Naive thymus-derived CD4-positive, alpha-beta T cell (primary cell): ENCODE data around the gene SH3BP5. TPM values are rescaled to one million over a fixed set of nuclear protein-coding genes. Genes with fewer than 3 reads are reported as not detected.

Experiments
- ATAC-seq: fragments of 150-1000 bp; cut with Tn5 transposase; 2 replicates; pipeline ENCODE4 v1.10.0; 2021; ENCODE audit warnings: mild to moderate bottlenecking, moderate library complexity
- CTCF ChIA-PET: fragments of 350-600 bp; sonication (Branson Sonifier 250); formaldehyde crosslinking; loops from one replicate; lab custom pipeline; 2021; ENCODE audit warnings: antibody characterized with exemption; lab: Charles Lee
- POLR2A ChIA-PET: fragments of 350-600 bp; sonication (Branson Sonifier 250); formaldehyde crosslinking; loops from one replicate; lab custom pipeline; 2021; ENCODE audit warnings: antibody characterized with exemption, inconsistent platforms; lab: Charles Lee
- DNase-seq, 9 donors: peaks; one replicate each; pipeline versions ENCODE4 v3.0.0 to v3.0.0-alpha.2; 2020 to 2022; ENCODE audit warnings: mixed read lengths in 1 of 9
- H3K27ac ChIP-seq: one replicate; pipeline ENCODE4 v1.7.0; 2013; ENCODE audit warnings: mild to moderate bottlenecking, low read depth, low read length, moderate library complexity
- H3K27me3 ChIP-seq, 2 donors: one replicate each; pipeline ENCODE4 v1.7.0; 2013; ENCODE audit warnings: low read length in 2 of 2, mild to moderate bottlenecking in 2 of 2, moderate library complexity in 2 of 2; ENCODE audit not compliant: control insufficient read depth in 2 of 2, insufficient read depth in 2 of 2
- H3K36me3 ChIP-seq, 3 experiments: 1 replicate in 2 of 3; 2 replicates in 1 of 3; pipeline ENCODE4 v1.7.0; 2013; ENCODE audit warnings: low read length in 3 of 3, mild to moderate bottlenecking in 3 of 3, moderate library complexity in 1 of 3; ENCODE audit not compliant: insufficient read depth in 3 of 3, control insufficient read depth in 2 of 3
- H3K4me1 ChIP-seq, 2 donors: one replicate each; pipeline ENCODE4 v1.7.0; 2013; ENCODE audit warnings: low read length in 2 of 2, mild to moderate bottlenecking in 2 of 2, moderate library complexity in 1 of 2; ENCODE audit not compliant: control insufficient read depth in 2 of 2, insufficient read depth in 2 of 2
- H3K4me3 ChIP-seq: 2 replicates; pipeline ENCODE4 v1.7.0; 2013; ENCODE audit warnings: mild to moderate bottlenecking, low read length
- H3K9me3 ChIP-seq, 3 experiments: 1 replicate in 2 of 3; 2 replicates in 1 of 3; pipeline ENCODE4 v1.7.0; 2013; ENCODE audit warnings: low read length in 3 of 3; ENCODE audit not compliant: control insufficient read depth in 2 of 3
- H3K27ac Mint-ChIP-seq, 9 donors: one replicate each; pipeline ENCODE4 v1.8.0; 2020 to 2022; ENCODE audit warnings: mixed read lengths in 9 of 9, mild to moderate bottlenecking in 8 of 9, moderate library complexity in 5 of 9, inconsistent platforms in 2 of 9
- H3K27me3 Mint-ChIP-seq, 5 donors: one replicate each; pipeline ENCODE4 v1.8.0; 2021 to 2022; ENCODE audit warnings: mixed read lengths in 5 of 5, mild to moderate bottlenecking in 1 of 5
- H3K36me3 Mint-ChIP-seq, 5 donors: one replicate each; pipeline ENCODE4 v1.8.0; 2020 to 2022; ENCODE audit warnings: mixed read lengths in 5 of 5, mild to moderate bottlenecking in 3 of 5, inconsistent platforms in 1 of 5
- H3K4me1 Mint-ChIP-seq, 7 donors: one replicate each; pipeline ENCODE4 v1.8.0; 2020 to 2022; ENCODE audit warnings: mixed read lengths in 7 of 7, mild to moderate bottlenecking in 3 of 7, inconsistent platforms in 1 of 7
- H3K4me3 Mint-ChIP-seq, 10 donors: one replicate each; pipeline ENCODE4 v1.8.0; 2020 to 2022; ENCODE audit warnings: mild to moderate bottlenecking in 10 of 10, mixed read lengths in 10 of 10, moderate library complexity in 6 of 10, inconsistent platforms in 2 of 10
- H3K9me3 Mint-ChIP-seq, 11 donors: one replicate each; pipeline ENCODE4 v1.8.0; 2020 to 2022; ENCODE audit warnings: mixed read lengths in 11 of 11, mild to moderate bottlenecking in 4 of 11, inconsistent platforms in 1 of 11, moderate library complexity in 1 of 11
- intact Hi-C, 2 donors: fragments of 100-400 bp; cut with micrococcal nuclease; formaldehyde crosslinking; loops; one replicate each; pipeline ENCODE4 v1.15.1; 2023
- polyA plus RNA-seq, 2 donors: library from polyadenylated mRNA; unstranded; fragments of 300-500 nt; fragmentation: Illumina TruSeq; gene quantifications; one replicate each; pipeline ENCODE4 v1.2.3, GENCODE V29; 2021
- total RNA-seq, 6 experiments: library from RNA in 5 of 6; stranded (reverse) in 5 of 6; gene quantifications; 1 replicate in 5 of 6; 2 replicates in 1 of 6; pipeline ENCODE4 v1.2.3 and lab custom pipeline; 2021 to 2026

Gene SH3BP5
- total and polyA plus RNA-seq, 7 experiments from 2014 or later, result 18.5 to 64.7 (median 39.5) TPM

DNA sequence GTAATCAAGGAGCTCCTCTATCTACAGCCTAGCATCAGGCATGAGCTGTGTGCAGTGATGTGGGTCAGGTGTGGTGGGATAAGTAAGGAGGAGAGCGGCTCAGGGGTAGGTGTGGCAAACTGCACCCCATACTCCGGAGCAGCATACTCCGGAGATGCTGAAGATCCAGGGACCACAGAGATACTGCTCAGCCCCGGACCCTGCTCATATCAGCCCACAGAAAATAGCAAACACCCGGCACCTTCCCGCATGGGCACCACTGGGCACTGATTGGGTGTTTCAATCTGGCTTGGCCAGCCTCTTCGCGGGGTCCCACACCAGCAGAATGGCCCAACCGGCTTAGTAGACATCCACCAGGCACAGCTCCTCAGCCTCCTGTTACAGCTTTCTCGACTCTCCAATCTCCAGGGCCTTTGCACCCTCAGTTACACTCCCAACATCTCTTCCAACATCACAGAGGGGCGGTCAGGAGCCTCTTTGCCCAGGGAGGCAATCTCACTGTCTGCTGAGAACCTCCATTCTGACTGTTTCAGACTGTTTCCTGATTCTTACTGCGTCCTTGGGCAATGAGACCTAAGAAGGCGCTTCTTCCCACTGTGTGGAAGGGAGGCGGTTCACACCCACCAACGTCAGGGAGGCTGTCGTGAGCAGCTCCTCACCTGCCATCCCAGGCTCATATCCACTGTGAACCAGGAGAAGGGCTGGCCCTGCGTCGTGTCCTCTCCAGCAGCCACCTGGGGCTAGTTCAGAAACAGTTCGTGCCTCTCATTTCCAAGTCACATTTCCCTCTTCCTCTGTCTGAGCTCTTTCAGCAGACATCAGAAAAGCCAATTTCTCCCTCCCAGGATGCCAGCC lies 66.5 kb downstream of the SH3BP5 start:
- H3K4me1 Mint-ChIP-seq, result peaks cover 34 to 78% (median 60%) of the 10 kb centered on the region in 7 donors
- intact Hi-C loops, result no loop called here
- no peaks in the 10 kb centered on the region for H3K9me3 Mint-ChIP-seq
- ATAC-seq, result no peak
- no peaks in the 10 kb centered on the region for H3K9me3 ChIP-seq
- H3K36me3 Mint-ChIP-seq, result peaks cover 0 to 22% (median 9%) of the 10 kb centered on the region in 5 donors
- H3K4me3 ChIP-seq, result no peak overlapping the region
- H3K4me3 Mint-ChIP-seq, result peak overlapping the region in 2 of 10 donors; percentile 24 to 71
- no peaks in the 10 kb centered on the region for H3K27me3 Mint-ChIP-seq
- no peaks in the 10 kb centered on the region for H3K27me3 ChIP-seq
- ChIA-PET CTCF (interaction anchor here (0.6 to 7.0 kb wide), 8 partner anchors 38 to 139 kb away, joined by 3 to 139 read pairs (median 9); partner anchors contain the start of genes CAPN7 and SH3BP5), POLR2A (interaction anchor here (0.6 to 4.1 kb wide), 7 partner anchors 10 to 96 kb away, joined by 3 to 16 read pairs (median 6); partner anchors contain the start of genes CAPN7 and SH3BP5)
- peaks cover 0 to 18% (median 14%) of the 10 kb centered on the region in 3 experiments for H3K36me3 ChIP-seq
- DNase-seq, result no peak
- peak overlapping the region in 8 of 9 donors; percentile 52 to 88 (median 70) for H3K27ac Mint-ChIP-seq
- H3K27ac ChIP-seq, result no peak overlapping the region
- H3K4me1 ChIP-seq, result peaks cover 39 to 48% of the 10 kb centered on the region in 2 donors

- H3K4me3 Mint-ChIP-seq, result peak overlapping the region in 1 of 10 donors; percentile 16
- no peaks in the 10 kb centered on the region for H3K9me3 Mint-ChIP-seq
- Histone ChIP-seq H3K27ac (no peak overlapping the region), H3K4me1 (peaks cover 26 to 35% of the 10 kb centered on the region in 2 donors), H3K9me3 (no peaks in the 10 kb centered on the region), H3K4me3 (no peak overlapping the region), H3K36me3 (peaks cover 7 to 32% (median 23%) of the 10 kb centered on the region in 3 experiments), H3K27me3 (no peaks in the 10 kb centered on the region)
- H3K27ac Mint-ChIP-seq, result peak overlapping the region in 7 of 9 donors; percentile 57 to 88 (median 71)
- ATAC-seq (no peak), DNase-seq (no peak)
- ChIA-PET CTCF (interaction anchor here (1.5 to 7.0 kb wide), 5 partner anchors 60 to 141 kb away, joined by 4 to 139 read pairs (median 51); partner anchors contain the start of genes CAPN7 and SH3BP5), POLR2A (interaction anchor here (0.7 to 1.5 kb wide), 2 partner anchors 58 to 61 kb away, joined by 3 to 6 read pairs; partner anchors contain the start of gene CAPN7)
- no peaks in the 10 kb centered on the region for H3K27me3 Mint-ChIP-seq
- intact Hi-C loops, result no loop called here
- H3K4me1 Mint-ChIP-seq, result peaks cover 25 to 69% (median 50%) of the 10 kb centered on the region in 7 donors
- peaks cover 0 to 32% (median 9%) of the 10 kb centered on the region in 5 donors for H3K36me3 Mint-ChIP-seq
Observed at GRCh38 chr3:15264486-15264885, 67.9 kb downstream of the SH3BP5 start.

DNA sequence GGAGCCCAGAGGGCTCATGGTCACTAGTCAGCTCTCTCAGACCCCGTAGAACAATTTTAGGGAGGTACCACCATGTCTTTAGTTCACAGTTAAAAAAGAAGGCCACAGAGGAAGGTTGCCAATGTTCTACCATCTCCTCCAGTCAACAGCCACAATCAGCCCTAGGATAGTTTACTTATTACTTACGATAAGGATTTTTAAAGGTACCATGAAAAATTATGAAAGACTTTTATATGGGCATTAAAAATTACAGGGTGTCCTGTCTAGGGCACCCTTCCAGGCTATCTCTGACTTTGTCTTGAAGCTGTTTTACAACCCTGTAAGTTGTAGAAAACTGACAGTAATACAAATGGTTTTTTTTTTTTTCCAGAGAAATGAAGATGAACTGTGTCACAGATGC lies 68.5 kb downstream of the SH3BP5 start:
- intact Hi-C loops, result no loop called here
- H3K9me3 ChIP-seq, result no peaks in the 10 kb centered on the region
- H3K4me3 ChIP-seq, result no peak overlapping the region
- no peaks in the 10 kb centered on the region for H3K27me3 ChIP-seq
- Mint-ChIP-seq H3K27ac (peak overlapping the region in 7 of 9 donors; percentile 57 to 88 (median 71)), H3K4me3 (no peak overlapping the region), H3K9me3 (no peaks in the 10 kb centered on the region), H3K4me1 (peaks cover 20 to 64% (median 44%) of the 10 kb centered on the region in 7 donors), H3K36me3 (peaks cover 4 to 32% (median 9%) of the 10 kb centered on the region in 5 donors), H3K27me3 (no peaks in the 10 kb centered on the region)
- ChIA-PET POLR2A (no interaction called here), CTCF (interaction anchor here (1.5 to 7.0 kb wide), 3 partner anchors 59 to 67 kb away, joined by 4 to 139 read pairs (median 51); partner anchors contain the start of genes CAPN7 and SH3BP5)
- no peak for DNase-seq
- H3K4me1 ChIP-seq, result peaks cover 20 to 29% of the 10 kb centered on the region in 2 donors
- peaks cover 10 to 38% (median 28%) of the 10 kb centered on the region in 3 experiments for H3K36me3 ChIP-seq
- no peak overlapping the region for H3K27ac ChIP-seq
- no peak for ATAC-seq

- Histone ChIP-seq H3K27me3 (no peaks in the 10 kb centered on the region), H3K4me3 (no peak overlapping the region), H3K4me1 (peaks cover 12 to 21% of the 10 kb centered on the region in 2 donors), H3K36me3 (peaks cover 10 to 46% (median 25%) of the 10 kb centered on the region in 3 experiments), H3K9me3 (no peaks in the 10 kb centered on the region), H3K27ac (no peak overlapping the region)
- intact Hi-C loops, result no loop called here
- ChIA-PET POLR2A (no interaction called here), CTCF (interaction anchor here (0.6 to 0.7 kb wide), 2 partner anchors 14 to 69 kb away, joined by 3 read pairs; partner anchors contain the start of gene SH3BP5)
- Mint-ChIP-seq H3K27ac (peak overlapping the region in 6 of 9 donors; percentile 26 to 88 (median 75)), H3K27me3 (no peaks in the 10 kb centered on the region), H3K36me3 (peaks cover 4 to 34% (median 9%) of the 10 kb centered on the region in 5 donors), H3K4me1 (peaks cover 18 to 56% (median 38%) of the 10 kb centered on the region in 7 donors), H3K4me3 (no peak overlapping the region), H3K9me3 (no peaks in the 10 kb centered on the region)
- DNase-seq (no peak), ATAC-seq (no peak)
Observed at GRCh38 chr3:15263120-15263519, 69.3 kb downstream of the SH3BP5 start.

DNA sequence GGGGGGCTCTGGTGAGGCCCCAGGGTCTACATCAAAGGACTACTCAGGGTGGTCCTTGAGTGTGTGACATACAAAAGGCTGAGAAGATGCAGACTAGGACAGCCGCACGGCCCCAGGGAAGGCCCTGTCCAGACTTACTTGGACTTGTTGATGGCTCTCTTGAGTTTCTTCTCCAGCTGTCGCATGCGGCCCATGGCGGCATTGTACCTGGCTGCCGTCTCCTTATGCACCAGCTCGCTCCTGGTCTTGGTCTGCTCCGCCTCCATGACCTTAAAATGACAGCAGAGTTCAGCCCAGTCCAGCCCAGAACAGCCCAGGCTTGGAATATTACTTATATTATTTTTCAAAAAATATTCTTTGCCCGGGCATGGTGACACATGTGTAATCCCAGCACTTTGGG lies 70.4 kb downstream of the SH3BP5 start:
- no peaks in the 10 kb centered on the region for H3K9me3 Mint-ChIP-seq
- peaks cover 13 to 46% (median 30%) of the 10 kb centered on the region in 7 donors for H3K4me1 Mint-ChIP-seq
- CTCF ChIA-PET, result no interaction called here
- H3K27me3 Mint-ChIP-seq, result no peaks in the 10 kb centered on the region
- H3K27ac Mint-ChIP-seq, result peak overlapping the region in 8 of 9 donors; percentile 69 to 88 (median 84)
- intact Hi-C loops, result no loop called here
- DNase-seq, result no peak
- no peak for ATAC-seq
- H3K27ac ChIP-seq, result no peak overlapping the region
- H3K36me3 ChIP-seq, result peaks cover 10 to 53% (median 33%) of the 10 kb centered on the region in 3 experiments
- POLR2A ChIA-PET, result no interaction called here
- H3K4me1 ChIP-seq, result peaks cover 6 to 10% of the 10 kb centered on the region in 2 donors
- peaks cover 0 to 45% (median 14%) of the 10 kb centered on the region in 5 donors for H3K36me3 Mint-ChIP-seq
- no peak overlapping the region for H3K4me3 ChIP-seq
- H3K4me3 Mint-ChIP-seq, result no peak overlapping the region
- no peaks in the 10 kb centered on the region for H3K9me3 ChIP-seq
- H3K27me3 ChIP-seq, result no peaks in the 10 kb centered on the region

- ChIA-PET POLR2A (no interaction called here), CTCF (no interaction called here)
- peaks cover 0 to 5% of the 10 kb centered on the region in 2 donors for H3K4me1 ChIP-seq
- H3K9me3 ChIP-seq, result no peaks in the 10 kb centered on the region
- H3K27me3 ChIP-seq, result no peaks in the 10 kb centered on the region
- no peak for DNase-seq
- H3K27ac Mint-ChIP-seq, result peak overlapping the region; percentile 39 to 88 (median 83)
- no peak overlapping the region for H3K27ac ChIP-seq
- ATAC-seq, result no peak
- H3K36me3 ChIP-seq, result peaks cover 10 to 59% (median 33%) of the 10 kb centered on the region in 3 experiments
- H3K4me1 Mint-ChIP-seq, result peaks cover 10 to 38% (median 27%) of the 10 kb centered on the region in 7 donors
- no peaks in the 10 kb centered on the region for H3K9me3 Mint-ChIP-seq
- H3K27me3 Mint-ChIP-seq, result no peaks in the 10 kb centered on the region
- peaks cover 0 to 47% (median 15%) of the 10 kb centered on the region in 5 donors for H3K36me3 Mint-ChIP-seq
- H3K4me3 ChIP-seq, result no peak overlapping the region
- intact Hi-C loops, result no loop called here
- H3K4me3 Mint-ChIP-seq, result no peak overlapping the region
Observed at GRCh38 chr3:15261274-15261673, 71.1 kb downstream of the SH3BP5 start.
